HepG2 (cell line): ENCODE measurements around the gene VPREB3. TPM values are rescaled to one million over a fixed set of nuclear protein-coding genes. Genes with fewer than 3 reads are reported as not detected.
A peak's percentile ranks its signal among the peaks of the same experiment; 100 is the strongest.

Experiments used
- ARHGAP35 ChIP-seq: sonication (generic); formaldehyde crosslinking; IDR thresholded peaks from 2 replicates; pipeline ENCODE4 v1.9.0; 2022; ENCODE audit warnings: mild to moderate bottlenecking, inconsistent platforms, moderate library complexity, missing genetic modification reagents, borderline replicate concordance
- ARID5B ChIP-seq: IDR thresholded peaks from 2 replicates; pipeline ENCODE4 v1.4.0; 2020; ENCODE audit warnings: mild to moderate bottlenecking, missing genetic modification reagents
- EEA1 ChIP-seq: sonication (generic); formaldehyde crosslinking; IDR thresholded peaks from 2 replicates; pipeline ENCODE4 v1.5.1; 2020; ENCODE audit warnings: mild to moderate bottlenecking, missing genetic modification reagents, borderline replicate concordance
- HDAC1 ChIP-seq: sonication (generic); formaldehyde crosslinking; IDR thresholded peaks from 2 replicates; pipeline ENCODE4 v1.5.1; 2020; ENCODE audit warnings: mild to moderate bottlenecking, missing genetic modification reagents
- HNF1B ChIP-seq: sonication (generic); formaldehyde crosslinking; IDR thresholded peaks from 2 replicates; pipeline ENCODE4 v1.5.1; 2020; ENCODE audit warnings: mild to moderate bottlenecking, moderate library complexity, missing genetic modification reagents
- HOXA7 ChIP-seq: sonication (generic); formaldehyde crosslinking; IDR thresholded peaks from 2 replicates; pipeline ENCODE4 v1.8.1; 2022; ENCODE audit warnings: mild to moderate bottlenecking, missing genetic modification reagents, moderate library complexity
- ISX ChIP-seq: sonication (generic); formaldehyde crosslinking; conservative IDR thresholded peaks from 2 replicates; pipeline ENCODE4 v1.5.0; 2020; ENCODE audit warnings: missing genetic modification reagents
- RBAK ChIP-seq: sonication (generic); formaldehyde crosslinking; IDR thresholded peaks from 2 replicates; pipeline ENCODE4 v1.5.1; 2020; ENCODE audit warnings: mild to moderate bottlenecking, missing genetic modification reagents
- SALL2 ChIP-seq: sonication (generic); formaldehyde crosslinking; IDR thresholded peaks from 2 replicates; pipeline ENCODE4 v1.8.1; 2023; ENCODE audit warnings: mild to moderate bottlenecking, missing genetic modification reagents, inconsistent platforms
- SNRNP70 ChIP-seq: fragments of 200-400 bp; formaldehyde crosslinking; IDR thresholded peaks from 2 replicates; pipeline ENCODE4 v1.6.1; 2017; ENCODE audit warnings: mild to moderate bottlenecking, low read depth, low read length, moderate library complexity
- TAF1 ChIP-seq: sonication (generic); formaldehyde crosslinking; IDR thresholded peaks from 2 replicates; pipeline ENCODE4 v1.4.0; 2020; ENCODE audit warnings: missing genetic modification reagents
- TCF7 ChIP-seq: sonication (generic); IDR thresholded peaks from 2 replicates; pipeline ENCODE4 v1.6.1; 2016; ENCODE audit warnings: antibody characterized with exemption, low read depth
- TRIM22 ChIP-seq: fragments of 450-650 bp; IDR thresholded peaks from 2 replicates; pipeline ENCODE4 v1.6.1; 2017
- U2AF2 ChIP-seq: fragments of 200-400 bp; formaldehyde crosslinking; IDR thresholded peaks from 2 replicates; pipeline ENCODE4 v1.6.1; 2017; ENCODE audit warnings: low read depth, mild to moderate bottlenecking, low read length
- ZNF205 ChIP-seq: IDR thresholded peaks from 2 replicates; pipeline ENCODE4 v1.6.1; 2018; ENCODE audit warnings: missing biosample characterization, missing genetic modification reagents
- ZNF235 ChIP-seq: sonication (generic); formaldehyde crosslinking; IDR thresholded peaks from 2 replicates; pipeline ENCODE4 v1.8.1; 2023; ENCODE audit warnings: mild to moderate bottlenecking, missing genetic modification reagents, borderline replicate concordance
- ZNF296 ChIP-seq: sonication (generic); formaldehyde crosslinking; conservative IDR thresholded peaks from 2 replicates; pipeline ENCODE4 v1.5.0; 2020; ENCODE audit warnings: mild to moderate bottlenecking, missing genetic modification reagents
- ZNF496 ChIP-seq: sonication (generic); formaldehyde crosslinking; IDR thresholded peaks from 2 replicates; pipeline ENCODE4 v1.8.1; 2023; ENCODE audit warnings: mild to moderate bottlenecking, moderate library complexity, missing genetic modification reagents; ENCODE audit not compliant: insufficient replicate concordance
- ZNF670 ChIP-seq: sonication (generic); formaldehyde crosslinking; IDR thresholded peaks from 2 replicates; pipeline ENCODE4 v1.8.0; 2022; ENCODE audit warnings: mild to moderate bottlenecking, missing genetic modification reagents, borderline replicate concordance
- ZNF691 ChIP-seq: sonication (generic); formaldehyde crosslinking; IDR thresholded peaks from 2 replicates; pipeline ENCODE4 v1.4.0; 2020; ENCODE audit warnings: missing genetic modification reagents, low read depth, mild to moderate bottlenecking, borderline replicate concordance
- ZNF713 ChIP-seq: sonication (generic); formaldehyde crosslinking; IDR thresholded peaks from 2 replicates; pipeline ENCODE4 v1.4.0; 2020; ENCODE audit warnings: mild to moderate bottlenecking, missing genetic modification reagents
- ZNF883 ChIP-seq: sonication (generic); formaldehyde crosslinking; IDR thresholded peaks from 2 replicates; pipeline ENCODE4 v1.5.1; 2020; ENCODE audit warnings: mild to moderate bottlenecking, missing genetic modification reagents; ENCODE audit errors: not compliant biosample characterization
- polyA plus RNA-seq, 8 experiments: library from polyadenylated mRNA; depleted of rRNA in 3 of 8; stranded (reverse) in 7 of 8; unstranded in 1 of 8; fragments of >200 nt; fragmentation: Illumina TruSeq in 4 of 8; extraction: Trizol in 4 of 8; gene quantifications; 2 replicates each; pipeline versions ENCODE4 v1.2.1 to v1.2.3, GENCODE V29; 2011 to 2016; ENCODE audit warnings: low read depth in 4 of 8, missing spikeins in 1 of 8, mixed read lengths in 1 of 8; ENCODE audit not compliant: insufficient read depth in 1 of 8
- total RNA-seq, 5 experiments: library from RNA; depleted of rRNA; stranded (reverse); fragments of >200 nt; fragmentation: Illumina TruSeq; extraction: Trizol; gene quantifications; 2 replicates each; pipeline ENCODE4 v1.2.3, GENCODE V29; 2016; ENCODE audit warnings: low read depth in 1 of 5

VPREB3 gene
- total and polyA plus RNA-seq, 2 of the 13 experiments (the other 11 are each of a cell fraction or from before 2014, with no cell fraction given): 0.22 TPM; not detected in 1

GRCh38 chr22:23767673-23768548 is 13.7 kb upstream of the VPREB3 start, which contains the start of gene CHCHD10 (continued):
- peak; percentile 5; the same call in 1 of the 2 replicates for TF ChIP-seq ARID5B (CRISPR knock-in tag)
- TF ChIP-seq U2AF2: 0 out of 2 replicates have a peak, but pooled peaks have one; percentile 63
- TF ChIP-seq ZNF496 (CRISPR knock-in tag): no peak
- peak; percentile 83 for TF ChIP-seq HNF1B (CRISPR knock-in tag)
- 0 out of 2 replicates have a peak, but pooled peaks have one; percentile 46 for TF ChIP-seq ISX
- peak; percentile 94 for TF ChIP-seq ZNF296 (CRISPR knock-in tag)
- TF ChIP-seq SALL2 (CRISPR knock-in tag): peak; percentile 59
- TF ChIP-seq ZNF883 (CRISPR knock-in tag): no peak
- peak; percentile 95 for TF ChIP-seq ZNF670 (CRISPR knock-in tag)
- no peak for TF ChIP-seq ZNF205 (CRISPR knock-in tag)
- no peak for TF ChIP-seq HOXA7
- TF ChIP-seq TCF7: no peak
- no peak for TF ChIP-seq ZNF713 (CRISPR knock-in tag)
- no peak for TF ChIP-seq SNRNP70
- peak; percentile 84 for TF ChIP-seq HDAC1 (CRISPR knock-in tag)
- TF ChIP-seq EEA1 (CRISPR knock-in tag): no peak
- peak; percentile 72 for TF ChIP-seq TAF1 (CRISPR knock-in tag)
- no peak for TF ChIP-seq TRIM22
- TF ChIP-seq ZNF235: no peak
- 0 out of 2 replicates have a peak, but pooled peaks have one; percentile 8 for TF ChIP-seq ARHGAP35 (CRISPR knock-in tag)
- TF ChIP-seq ZNF691 (CRISPR knock-in tag): peak; percentile 67; the same call in 1 of the 2 replicates
- 0 out of 2 replicates have a peak, but pooled peaks have one; percentile 36 for TF ChIP-seq RBAK (CRISPR knock-in tag)
